Activated T-helper 1 cell treated with anti-CD3 and anti-CD28 coated beads, Interleukin-12 subunit alpha, Interleukin-12 subunit beta, Interleukin-2, Interleukin-4 antibody, amounts not matched to agents 30 ng/mL and 10 ng/mL and 1 ng/mL, durations not matched to agents 14 hours and 24 hours and 36 hours (primary cell): ENCODE data around the gene CHDH. TPM values are rescaled to one million over a fixed set of nuclear protein-coding genes. Genes with fewer than 3 reads are reported as not detected.
A peak's percentile ranks its signal among the peaks of the same experiment; 100 is the strongest.

ENCODE experiments used
- DNase-seq: peaks from one replicate; pipeline ENCODE4 v3.0.0; 2021; ENCODE audit warnings: low spot score
- H3K27ac Mint-ChIP-seq: one replicate; pipeline ENCODE4 v1.8.0; 2021; ENCODE audit warnings: mild to moderate bottlenecking, mixed read lengths
- H3K27me3 Mint-ChIP-seq: one replicate; pipeline ENCODE4 v1.8.0; 2022; ENCODE audit warnings: mild to moderate bottlenecking, moderate library complexity, mixed read lengths; ENCODE audit not compliant: insufficient read depth
- H3K36me3 Mint-ChIP-seq: one replicate; pipeline ENCODE4 v1.8.0; 2021; ENCODE audit warnings: low read depth, mixed read lengths
- H3K4me1 Mint-ChIP-seq: one replicate; pipeline ENCODE4 v1.8.0; 2021; ENCODE audit warnings: low read depth, mixed read lengths
- H3K4me3 Mint-ChIP-seq: one replicate; pipeline ENCODE4 v1.8.0; 2021; ENCODE audit warnings: mild to moderate bottlenecking, moderate library complexity, mixed read lengths
- H3K9me3 Mint-ChIP-seq: one replicate; pipeline ENCODE4 v1.8.0; 2021; ENCODE audit warnings: mixed read lengths
- intact Hi-C: fragments of 100-400 bp; cut with micrococcal nuclease; formaldehyde crosslinking; loops from one replicate; pipeline ENCODE4 v1.15.1; 2024
- total RNA-seq: library from RNA; stranded (reverse); gene quantifications from 2 replicates; pipeline ENCODE4 v1.2.3, GENCODE V29; 2022

The CHDH gene
- total RNA-seq, 1 donor from 2014 or later: 0.91 TPM

GRCh38 chr3:53845103-53845880 is 927 bp downstream of the CHDH start:
- peaks cover 53% of the 10 kb centered on the region for H3K27me3 Mint-ChIP-seq

GRCh38 chr3:53844262-53845102 is 1.7 kb downstream of the CHDH start:
- H3K27ac Mint-ChIP-seq: no peak overlapping the region
- H3K9me3 Mint-ChIP-seq: no peaks in the 10 kb centered on the region
- H3K36me3 Mint-ChIP-seq: no peaks in the 10 kb centered on the region
- no peaks in the 10 kb centered on the region for H3K4me1 Mint-ChIP-seq
- DNase-seq: no peak
- H3K4me3 Mint-ChIP-seq: no peak overlapping the region
- peaks cover 54% of the 10 kb centered on the region for H3K27me3 Mint-ChIP-seq
- intact Hi-C loops: no loop called here

More at GRCh38 chr3:53845103-53845880, 927 bp downstream of the CHDH start:
- H3K27ac Mint-ChIP-seq: no peak overlapping the region
- no peaks in the 10 kb centered on the region for H3K4me1 Mint-ChIP-seq
- peak overlapping the region; percentile 63 for H3K4me3 Mint-ChIP-seq
- no peaks in the 10 kb centered on the region for H3K36me3 Mint-ChIP-seq
- no peaks in the 10 kb centered on the region for H3K9me3 Mint-ChIP-seq
- intact Hi-C loops: no loop called here
- DNase-seq: no peak

- Mint-ChIP-seq H3K4me1 (no peaks in the 10 kb centered on the region), H3K4me3 (no peak overlapping the region), H3K27me3 (peaks cover 54% of the 10 kb centered on the region), H3K9me3 (no peaks in the 10 kb centered on the region), H3K27ac (no peak overlapping the region), H3K36me3 (no peaks in the 10 kb centered on the region)
- DNase-seq: no peak
- intact Hi-C loops: no loop called here
Measured at GRCh38 chr3:53843195-53844177, 2.7 kb downstream of the CHDH start.

GRCh38 chr3:53842436-53843194 is 3.6 kb downstream of the CHDH start:
- H3K27ac Mint-ChIP-seq: no peak overlapping the region
- no peaks in the 10 kb centered on the region for H3K9me3 Mint-ChIP-seq
- no peaks in the 10 kb centered on the region for H3K4me1 Mint-ChIP-seq
- H3K4me3 Mint-ChIP-seq: no peak overlapping the region
- DNase-seq: no peak
- peaks cover 48% of the 10 kb centered on the region for H3K27me3 Mint-ChIP-seq
- intact Hi-C loops: no loop called here
- H3K36me3 Mint-ChIP-seq: no peaks in the 10 kb centered on the region

GRCh38 chr3:53841296-53841695 is 4.9 kb downstream of the CHDH start:
- H3K27me3 Mint-ChIP-seq: peaks cover 36% of the 10 kb centered on the region
- no peak overlapping the region for H3K27ac Mint-ChIP-seq
- H3K9me3 Mint-ChIP-seq: no peaks in the 10 kb centered on the region
- DNase-seq: no peak
- H3K36me3 Mint-ChIP-seq: no peaks in the 10 kb centered on the region
- intact Hi-C loops: no loop called here
- no peaks in the 10 kb centered on the region for H3K4me1 Mint-ChIP-seq
- no peak overlapping the region for H3K4me3 Mint-ChIP-seq

GRCh38 chr3:53837331-53837730 is 8.9 kb downstream of the CHDH start:
- peaks cover 13% of the 10 kb centered on the region for H3K27me3 Mint-ChIP-seq
- no peak for DNase-seq
- H3K9me3 Mint-ChIP-seq: no peaks in the 10 kb centered on the region
- no peaks in the 10 kb centered on the region for H3K4me1 Mint-ChIP-seq
- H3K4me3 Mint-ChIP-seq: no peak overlapping the region
- intact Hi-C loops: no loop called here
- no peaks in the 10 kb centered on the region for H3K36me3 Mint-ChIP-seq
- H3K27ac Mint-ChIP-seq: no peak overlapping the region

GRCh38 chr3:53836084-53836872 is 9.9 kb downstream of the CHDH start:
- intact Hi-C loops: no loop called here
- H3K27ac Mint-ChIP-seq: no peak overlapping the region
- no peak overlapping the region for H3K4me3 Mint-ChIP-seq

GRCh38 chr3:53835257-53835656 is 11.0 kb downstream of the CHDH start:
- Mint-ChIP-seq H3K27me3 (peaks cover 4% of the 10 kb centered on the region), H3K4me1 (no peaks in the 10 kb centered on the region), H3K36me3 (no peaks in the 10 kb centered on the region), H3K9me3 (no peaks in the 10 kb centered on the region), H3K4me3 (no peak overlapping the region), H3K27ac (no peak overlapping the region)
- intact Hi-C loops: no loop called here
- DNase-seq: no peak

More at GRCh38 chr3:53836084-53836872, 9.9 kb downstream of the CHDH start:
- H3K4me1 Mint-ChIP-seq: no peaks in the 10 kb centered on the region
- no peaks in the 10 kb centered on the region for H3K9me3 Mint-ChIP-seq
- H3K27me3 Mint-ChIP-seq: peaks cover 9% of the 10 kb centered on the region
- DNase-seq: no peak
- no peaks in the 10 kb centered on the region for H3K36me3 Mint-ChIP-seq

GRCh38 chr3:53834429-53835095 is 11.7 kb downstream of the CHDH start:
- Mint-ChIP-seq H3K4me1 (no peaks in the 10 kb centered on the region), H3K27me3 (peaks cover 3% of the 10 kb centered on the region), H3K9me3 (no peaks in the 10 kb centered on the region), H3K36me3 (no peaks in the 10 kb centered on the region), H3K4me3 (no peak overlapping the region), H3K27ac (no peak overlapping the region)
- intact Hi-C loops: no loop called here
- no peak for DNase-seq

GRCh38 chr3:53833700-53834099 is 12.5 kb downstream of the CHDH start:
- H3K27me3 Mint-ChIP-seq: no peaks in the 10 kb centered on the region

GRCh38 chr3:53833053-53833645 is 13.1 kb downstream of the CHDH start:
- H3K4me1 Mint-ChIP-seq: no peaks in the 10 kb centered on the region
- no peak overlapping the region for H3K27ac Mint-ChIP-seq
- intact Hi-C loops: no loop called here
- no peak overlapping the region for H3K4me3 Mint-ChIP-seq
- H3K9me3 Mint-ChIP-seq: no peaks in the 10 kb centered on the region
- peaks cover 2% of the 10 kb centered on the region for H3K27me3 Mint-ChIP-seq
- no peak for DNase-seq
- H3K36me3 Mint-ChIP-seq: no peaks in the 10 kb centered on the region

More at GRCh38 chr3:53833700-53834099, 12.5 kb downstream of the CHDH start:
- Mint-ChIP-seq H3K4me1 (no peaks in the 10 kb centered on the region), H3K4me3 (no peak overlapping the region), H3K36me3 (no peaks in the 10 kb centered on the region), H3K9me3 (no peaks in the 10 kb centered on the region), H3K27ac (no peak overlapping the region)
- intact Hi-C loops: no loop called here
- no peak for DNase-seq
